Stimulated activated CD8-positive, alpha-beta memory T cell treated with anti-CD3 and anti-CD28 coated beads, Interleukin-7, amount 100 ng/mL, for 24 hours (primary cell): Measurements from ENCODE around the gene ADAM22.
"Not testable (repeated sequence)": the region's sequence is repeated elsewhere in the genome, so short reads cannot be mapped to it uniquely, and the experiment has no call there.

Source experiments
- DNase-seq: peaks from one replicate; pipeline ENCODE4 v3.0.0-alpha.2; 2020; ENCODE audit warnings: low read depth

Gene ADAM22, protein sequence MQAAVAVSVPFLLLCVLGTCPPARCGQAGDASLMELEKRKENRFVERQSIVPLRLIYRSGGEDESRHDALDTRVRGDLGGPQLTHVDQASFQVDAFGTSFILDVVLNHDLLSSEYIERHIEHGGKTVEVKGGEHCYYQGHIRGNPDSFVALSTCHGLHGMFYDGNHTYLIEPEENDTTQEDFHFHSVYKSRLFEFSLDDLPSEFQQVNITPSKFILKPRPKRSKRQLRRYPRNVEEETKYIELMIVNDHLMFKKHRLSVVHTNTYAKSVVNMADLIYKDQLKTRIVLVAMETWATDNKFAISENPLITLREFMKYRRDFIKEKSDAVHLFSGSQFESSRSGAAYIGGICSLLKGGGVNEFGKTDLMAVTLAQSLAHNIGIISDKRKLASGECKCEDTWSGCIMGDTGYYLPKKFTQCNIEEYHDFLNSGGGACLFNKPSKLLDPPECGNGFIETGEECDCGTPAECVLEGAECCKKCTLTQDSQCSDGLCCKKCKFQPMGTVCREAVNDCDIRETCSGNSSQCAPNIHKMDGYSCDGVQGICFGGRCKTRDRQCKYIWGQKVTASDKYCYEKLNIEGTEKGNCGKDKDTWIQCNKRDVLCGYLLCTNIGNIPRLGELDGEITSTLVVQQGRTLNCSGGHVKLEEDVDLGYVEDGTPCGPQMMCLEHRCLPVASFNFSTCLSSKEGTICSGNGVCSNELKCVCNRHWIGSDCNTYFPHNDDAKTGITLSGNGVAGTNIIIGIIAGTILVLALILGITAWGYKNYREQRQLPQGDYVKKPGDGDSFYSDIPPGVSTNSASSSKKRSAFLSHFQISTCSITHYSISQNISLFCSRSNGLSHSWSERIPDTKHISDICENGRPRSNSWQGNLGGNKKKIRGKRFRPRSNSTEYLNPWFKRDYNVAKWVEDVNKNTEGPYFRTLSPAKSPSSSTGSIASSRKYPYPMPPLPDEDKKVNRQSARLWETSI

DNA sequence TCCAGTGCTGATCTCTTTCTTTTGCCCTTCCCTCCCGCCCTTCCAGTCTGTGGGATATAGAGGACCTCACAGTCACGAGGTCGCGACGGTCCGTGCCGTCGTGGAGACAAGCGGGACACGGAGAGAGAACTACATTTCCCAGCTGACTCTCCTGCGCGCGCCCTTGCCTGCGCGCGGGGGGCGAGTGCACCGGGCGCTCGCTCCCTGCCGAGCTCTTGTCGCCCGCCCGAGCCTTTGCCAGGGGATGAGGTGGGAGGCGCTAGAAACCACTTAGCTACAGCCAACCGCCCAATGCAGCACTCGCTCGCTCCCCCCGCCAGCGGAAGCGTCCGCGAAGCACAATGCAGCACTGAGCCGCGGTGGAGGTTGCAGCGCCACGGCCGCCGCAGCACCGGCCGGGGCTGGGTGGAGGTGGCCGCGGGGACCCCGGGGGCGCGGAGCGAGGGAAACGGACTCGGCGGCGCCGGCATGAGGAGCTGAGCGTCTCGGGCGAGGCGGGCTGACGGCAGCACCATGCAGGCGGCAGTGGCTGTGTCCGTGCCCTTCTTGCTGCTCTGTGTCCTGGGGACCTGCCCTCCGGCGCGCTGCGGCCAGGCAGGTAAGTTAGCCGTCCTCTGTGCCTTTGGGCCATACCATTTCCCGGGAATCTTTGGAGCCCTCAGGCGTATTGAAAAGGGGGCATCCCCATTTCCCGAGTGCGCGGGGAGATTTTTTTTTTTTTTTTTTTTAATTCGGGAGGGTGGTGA, at the start of gene ADAM22:
TSS of gene ADAM22 (plus strand) at position 299 of the 746 bp plus-strand sequence. CDS start at position 514, 215 bp downstream.
- DNase-seq: peak; percentile 66

DNA sequence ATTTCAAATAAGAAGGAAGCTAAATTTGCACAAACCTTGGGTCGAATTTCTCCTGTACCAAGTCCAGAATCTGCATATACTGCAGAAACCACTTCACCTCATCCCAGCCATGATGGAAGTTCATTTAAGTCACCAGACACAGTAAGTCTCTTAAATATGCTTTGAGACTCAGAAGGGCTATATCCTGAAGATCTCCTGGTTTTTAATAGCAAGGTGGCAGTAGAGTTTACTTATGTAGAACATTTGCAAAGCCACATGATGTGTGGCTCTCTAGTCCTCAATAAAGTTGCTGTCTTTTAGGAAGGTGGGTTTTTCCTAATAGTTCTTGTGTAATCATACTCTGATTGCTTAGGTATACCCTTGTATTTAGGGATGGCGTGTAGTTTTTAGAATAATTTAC, 49.0 kb upstream of the ADAM22 start:
- DNase-seq: no peak

DNA sequence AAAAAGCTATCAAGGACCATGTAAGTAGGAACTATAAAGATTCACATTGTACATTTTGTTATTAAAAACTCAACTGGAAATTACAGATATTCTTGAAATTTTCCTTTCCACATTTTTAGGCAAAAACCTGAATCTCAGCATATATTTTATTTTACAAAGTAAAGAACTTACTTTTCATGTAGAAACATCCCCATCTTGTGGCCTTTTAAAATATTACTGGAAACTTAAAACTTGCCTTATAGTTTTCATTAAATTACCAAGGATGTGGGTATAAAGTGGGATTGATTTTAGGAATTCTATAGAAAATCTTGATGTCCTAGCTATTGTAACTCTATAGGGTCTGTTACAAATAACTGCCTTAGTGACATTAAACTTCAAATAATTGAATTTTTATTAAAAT, 47.2 kb upstream of the ADAM22 start:
- no peak for DNase-seq

DNA sequence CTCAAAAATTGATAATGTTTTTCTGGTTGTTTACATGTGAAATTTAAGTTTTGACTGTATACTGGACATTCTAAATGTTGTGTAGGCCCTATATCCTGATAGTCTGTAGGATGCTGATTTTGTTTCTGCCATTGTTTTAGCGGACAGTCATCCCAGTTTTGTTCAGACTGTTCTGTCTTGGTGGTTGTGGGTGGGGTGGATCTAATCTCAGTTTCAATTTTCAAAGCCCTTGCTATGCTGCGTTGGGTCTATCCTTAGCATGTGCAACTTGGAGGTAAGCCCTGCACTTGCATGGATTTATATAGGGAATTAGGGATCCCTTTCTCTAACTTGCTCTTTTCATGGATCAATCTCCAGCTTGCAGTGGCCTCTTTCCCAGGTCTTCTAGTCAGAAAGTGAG, 38.7 kb upstream of the ADAM22 start:
- no peak for DNase-seq

DNA sequence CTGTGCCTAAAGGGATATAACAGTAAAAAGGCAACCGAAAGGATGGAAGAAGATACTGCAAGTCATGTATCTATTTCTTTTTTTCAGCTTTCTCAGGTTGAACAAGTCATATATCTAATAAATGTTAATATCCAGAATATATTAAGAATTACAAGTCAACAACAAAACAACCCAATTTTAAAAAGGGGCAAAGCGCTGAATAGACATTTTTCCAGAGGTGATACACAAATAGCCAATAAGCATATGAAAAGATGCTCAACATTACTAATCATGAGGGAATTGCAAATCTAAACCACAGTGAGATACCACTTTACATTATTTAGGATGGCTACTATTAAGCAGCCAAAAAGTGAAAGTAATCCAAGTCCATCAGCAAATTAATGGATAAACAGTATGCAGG, 34.8 kb upstream of the ADAM22 start:
- DNase-seq: no peak

DNA sequence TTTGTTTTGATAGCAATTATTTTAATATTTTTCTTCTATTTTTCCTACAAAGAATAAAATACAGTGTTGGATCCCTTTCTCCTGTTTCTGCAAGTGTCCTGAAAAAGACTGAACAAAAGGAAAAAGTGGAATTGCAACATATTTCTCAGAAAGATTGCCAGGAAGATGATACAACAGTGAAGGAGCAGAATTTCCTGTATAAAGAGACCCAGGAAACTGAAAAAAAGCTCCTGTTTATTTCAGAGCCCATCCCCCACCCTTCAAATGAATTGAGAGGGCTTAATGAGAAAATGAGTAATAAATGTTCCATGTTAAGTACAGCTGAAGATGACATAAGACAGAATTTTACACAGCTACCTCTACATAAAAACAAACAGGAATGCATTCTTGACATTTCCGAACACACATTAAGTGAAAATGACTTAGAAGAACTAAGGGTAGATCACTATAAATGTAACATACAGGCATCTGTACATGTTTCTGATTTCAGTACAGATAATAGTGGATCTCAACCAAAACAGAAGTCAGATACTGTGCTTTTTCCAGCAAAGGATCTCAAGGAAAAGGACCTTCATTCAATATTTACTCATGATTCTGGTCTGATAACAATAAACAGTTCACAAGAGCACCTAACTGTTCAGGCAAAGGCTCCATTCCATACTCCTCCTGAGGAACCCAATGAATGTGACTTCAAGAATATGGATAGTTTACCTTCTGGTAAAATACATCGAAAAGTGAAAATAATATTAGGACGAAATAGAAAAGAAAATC, 26.7 kb upstream of the ADAM22 start:
- not testable (repeated sequence) for DNase-seq

DNA sequence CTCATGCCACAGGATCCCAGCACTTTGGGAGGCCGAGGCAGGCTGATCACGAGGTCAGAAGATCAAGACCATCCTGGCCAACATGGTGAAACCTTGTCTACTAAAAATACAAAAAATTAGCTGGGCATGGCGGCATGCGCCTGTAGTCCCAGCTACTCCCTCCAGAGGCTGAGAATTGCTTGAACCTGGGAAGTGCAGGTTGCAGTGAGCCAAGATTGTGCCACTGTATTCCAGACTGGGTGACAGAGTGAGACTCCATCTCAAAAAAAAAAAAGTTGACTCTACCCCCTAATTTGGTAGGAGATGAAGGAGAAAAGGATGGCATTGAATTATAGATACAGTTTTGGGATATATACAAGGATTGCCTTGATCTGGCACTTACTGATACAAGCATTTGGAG, 25.2 kb upstream of the ADAM22 start:
- DNase-seq: not testable (repeated sequence)

DNA sequence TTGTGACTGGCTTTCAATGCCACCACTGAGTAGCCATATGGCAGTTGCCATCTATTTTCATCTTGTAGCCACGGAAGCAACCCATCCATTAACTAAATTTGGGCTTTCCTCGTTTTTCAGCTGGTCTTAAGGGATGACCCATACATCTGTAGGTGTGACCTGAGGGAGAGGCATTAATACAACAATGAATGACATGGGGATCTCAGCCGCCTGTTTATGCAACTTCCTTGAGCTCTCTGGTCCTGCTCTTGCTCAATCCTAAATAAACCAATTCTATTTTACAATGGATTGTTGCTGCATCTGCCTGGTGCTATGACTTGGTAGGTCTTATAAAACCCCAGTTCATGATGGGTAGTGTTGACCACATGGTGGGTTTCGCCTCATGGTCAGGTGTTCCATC, 21.9 kb upstream of the ADAM22 start:
- no peak for DNase-seq

DNA sequence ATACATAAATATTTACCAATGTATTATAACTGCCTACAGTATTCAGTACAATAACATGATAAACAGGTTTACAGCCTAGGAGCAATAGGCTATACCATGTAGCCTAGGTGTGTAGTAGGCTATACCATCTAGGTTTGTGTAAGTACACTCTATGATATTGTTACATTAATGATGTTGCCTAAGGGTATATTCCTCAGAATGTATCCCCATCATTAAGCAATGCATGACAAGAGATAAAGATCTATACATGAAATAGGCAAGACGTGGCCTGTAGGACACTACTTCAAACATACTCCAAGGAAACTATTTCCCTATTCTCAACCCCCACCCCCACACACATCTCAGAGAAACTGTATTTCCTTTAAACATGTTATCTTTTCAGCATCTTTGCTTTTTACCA, 15.3 kb upstream of the ADAM22 start:
- DNase-seq: no peak

DNA sequence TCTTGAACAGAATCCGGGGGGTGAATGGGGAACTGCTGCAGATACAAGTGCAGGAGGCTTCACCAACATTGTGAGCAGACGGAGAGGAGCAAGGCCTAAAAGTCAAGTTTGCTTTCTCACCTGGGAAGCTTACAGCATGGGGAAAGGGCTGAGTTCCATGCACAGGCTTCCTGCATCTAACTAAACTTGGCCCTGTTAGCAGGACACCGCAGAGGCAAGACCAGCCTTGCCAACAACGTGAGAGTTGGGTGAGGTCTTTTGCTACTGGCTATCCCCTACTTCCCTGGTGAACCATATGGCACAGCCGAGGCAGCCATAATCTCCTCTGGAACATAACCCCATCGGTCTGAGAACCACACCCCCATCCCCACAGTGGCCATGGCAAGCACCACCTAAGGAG, 14.2 kb upstream of the ADAM22 start:
- no peak for DNase-seq

DNA sequence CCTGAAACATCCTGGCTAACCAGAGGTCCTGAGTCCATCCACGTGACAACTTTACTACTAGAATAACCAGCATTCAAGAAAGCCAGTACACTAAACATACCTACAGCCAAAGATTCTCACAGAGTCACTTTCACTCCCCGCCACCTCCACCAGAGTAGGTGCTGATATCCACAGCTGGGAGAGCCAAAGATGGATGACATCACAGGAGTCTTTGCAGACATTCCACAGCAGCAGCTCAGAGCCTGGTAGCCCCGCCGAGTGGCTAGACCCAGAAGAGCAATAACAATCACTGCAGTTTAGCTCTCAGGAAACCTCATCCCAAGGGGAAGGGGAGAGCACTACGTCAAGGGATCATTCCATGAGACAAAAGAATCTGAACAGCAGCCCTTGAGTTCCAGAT, 13.5 kb upstream of the ADAM22 start:
- DNase-seq: no peak

DNA sequence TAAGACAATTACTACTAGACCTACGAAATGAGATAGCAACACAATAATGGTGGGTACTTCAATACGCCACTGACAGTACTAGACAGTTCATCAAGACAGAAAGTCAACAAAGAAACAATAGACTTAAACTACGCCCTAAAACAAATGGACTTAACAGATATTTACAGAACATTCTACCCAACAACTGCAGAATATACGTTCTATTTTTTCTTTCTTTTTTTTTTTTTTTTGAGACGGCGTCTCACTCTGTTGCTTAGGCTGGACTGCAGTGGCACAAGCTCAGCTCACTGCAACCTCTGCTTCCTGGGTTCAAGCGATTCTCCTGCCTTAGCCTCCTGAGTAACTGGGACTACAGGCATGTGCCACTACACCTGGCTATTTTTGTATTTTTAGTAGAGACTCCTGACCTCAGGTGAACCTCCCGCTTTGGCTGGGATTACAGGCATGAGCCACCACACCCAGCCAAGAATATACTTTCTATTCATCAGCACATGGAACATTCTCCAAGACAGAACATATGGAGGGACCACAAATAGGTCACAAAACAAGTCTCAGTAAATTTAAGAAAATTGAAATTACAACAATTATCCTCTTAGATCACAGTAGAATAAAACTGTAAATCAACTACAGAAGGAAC, 11.2 kb upstream of the ADAM22 start:
- not testable (repeated sequence) for DNase-seq

DNA sequence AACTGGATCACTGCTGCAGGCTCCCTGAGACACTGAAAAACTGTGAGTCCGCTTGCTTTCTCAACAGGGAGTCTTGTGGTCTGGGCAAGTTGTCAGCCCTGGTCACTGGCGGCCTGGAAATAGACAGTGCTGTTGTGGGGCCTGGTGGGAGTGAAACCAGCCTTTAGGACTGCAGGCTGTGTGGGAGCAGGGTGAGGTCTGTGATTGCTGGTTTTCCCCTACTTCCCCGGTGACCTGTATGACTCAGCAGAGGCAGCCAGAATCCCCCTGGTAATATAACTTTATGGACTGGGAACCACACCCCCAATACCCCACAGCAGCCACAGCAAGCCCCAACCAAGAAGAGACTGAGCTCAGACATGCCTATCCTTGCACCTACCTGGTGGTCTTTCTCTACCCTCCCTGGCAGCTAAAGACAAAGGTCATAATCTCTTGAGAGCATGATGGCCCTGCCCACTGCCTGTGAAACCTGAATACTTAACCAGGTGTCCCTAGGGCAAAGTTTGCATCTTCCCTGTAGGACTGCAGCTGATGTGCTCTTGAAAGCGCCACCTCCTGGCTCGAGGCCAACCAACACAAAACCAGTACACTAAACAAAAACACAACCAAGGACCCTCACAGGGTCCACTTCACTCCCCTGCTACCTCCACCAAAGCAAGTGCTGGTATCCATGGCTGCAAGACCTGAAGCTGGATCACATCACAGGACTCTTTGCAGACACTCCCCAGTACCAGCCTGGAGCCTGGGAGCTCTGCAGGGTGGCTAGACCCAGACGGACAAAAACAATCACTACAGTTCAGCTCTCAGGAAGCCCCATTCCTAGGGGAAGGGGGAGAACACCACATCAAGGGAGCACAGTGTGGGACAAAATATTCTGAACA, 7.2 kb upstream of the ADAM22 start:
- no peak for DNase-seq

DNA sequence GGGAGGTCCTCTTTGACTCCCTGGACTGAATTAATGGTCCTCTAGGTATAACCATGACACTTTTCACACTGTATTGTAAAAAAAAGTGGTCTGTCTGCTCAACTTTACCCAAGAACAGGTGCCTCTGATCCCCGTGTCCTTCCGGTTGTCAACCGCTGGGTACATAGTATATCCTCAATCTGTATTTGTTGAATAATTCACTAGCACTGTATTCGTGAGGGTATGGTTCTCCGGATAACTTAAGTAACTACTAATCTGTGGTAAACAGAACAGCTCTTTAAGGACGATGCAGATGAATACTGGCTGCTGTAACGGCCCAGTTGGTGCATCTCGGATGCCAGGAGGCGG, 472 bp upstream of the ADAM22 start:
- DNase-seq: no peak

DNA sequence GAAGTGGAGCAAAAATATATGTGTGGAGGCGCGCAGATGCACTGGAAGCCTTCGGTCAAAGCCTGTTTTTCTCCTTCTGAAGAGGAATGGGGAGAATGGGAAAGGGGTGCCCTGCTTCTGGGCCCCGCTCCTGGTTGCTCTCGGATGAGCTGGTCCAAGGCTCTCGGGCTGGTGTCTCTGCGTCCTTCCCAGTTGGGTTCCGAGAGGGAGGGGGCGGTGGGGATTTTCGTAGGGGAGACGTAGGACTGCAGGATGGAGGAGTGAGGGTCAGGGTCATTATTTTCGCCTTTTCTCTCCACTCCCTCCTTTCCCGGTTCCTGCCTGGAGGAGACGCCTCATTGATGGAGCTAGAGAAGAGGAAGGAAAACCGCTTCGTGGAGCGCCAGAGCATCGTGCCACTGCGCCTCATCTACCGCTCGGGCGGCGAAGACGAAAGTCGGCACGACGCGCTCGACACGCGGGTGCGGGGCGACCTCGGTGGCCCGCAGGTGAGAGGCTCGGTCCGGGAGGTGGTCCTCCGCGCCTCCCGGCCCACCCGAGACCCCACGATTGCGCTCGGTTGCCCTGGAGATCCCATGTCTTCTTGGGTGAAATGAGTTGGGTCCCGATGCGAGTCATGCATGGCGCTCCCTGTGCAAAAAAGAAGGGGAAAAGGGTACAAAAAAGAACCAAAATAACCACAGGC, 790 bp downstream of the ADAM22 start:
- DNase-seq: no peak

DNA sequence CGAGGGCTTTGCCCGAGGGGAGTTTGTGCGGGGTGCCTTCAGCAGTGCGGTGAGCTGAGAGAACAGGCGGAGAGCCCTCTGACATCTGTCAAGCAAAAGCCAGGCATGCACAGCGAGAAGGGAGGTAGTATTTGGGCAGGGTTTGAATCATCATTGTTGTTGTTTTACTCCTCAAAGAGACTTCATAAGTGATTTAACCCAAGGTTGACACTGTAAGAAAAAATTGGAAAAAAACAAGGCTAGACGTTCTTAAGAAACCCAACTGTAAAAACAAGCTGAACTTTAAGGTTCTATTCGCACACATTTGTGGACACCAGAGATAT, 1.3 kb downstream of the ADAM22 start:
- DNase-seq: no peak

DNA sequence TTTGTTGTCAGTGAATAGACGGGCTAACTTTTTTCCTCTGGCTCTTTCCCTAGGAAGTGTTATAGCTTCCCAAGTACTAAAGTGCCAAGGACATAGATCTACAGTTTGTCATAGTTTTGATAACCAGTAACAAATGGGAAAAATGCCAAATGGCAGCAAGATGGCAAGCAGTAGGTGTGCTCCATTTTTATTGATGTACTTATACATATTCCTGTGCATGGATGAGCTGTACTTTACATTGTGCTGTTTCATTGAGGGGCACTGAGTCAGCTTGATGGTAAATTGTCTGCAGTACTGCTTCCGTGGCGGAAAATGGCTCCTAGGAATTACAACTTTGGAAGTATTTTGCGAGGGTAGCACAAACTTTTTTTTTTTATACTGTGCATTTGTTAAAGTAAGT, 7.1 kb downstream of the ADAM22 start:
- DNase-seq: no peak

DNA sequence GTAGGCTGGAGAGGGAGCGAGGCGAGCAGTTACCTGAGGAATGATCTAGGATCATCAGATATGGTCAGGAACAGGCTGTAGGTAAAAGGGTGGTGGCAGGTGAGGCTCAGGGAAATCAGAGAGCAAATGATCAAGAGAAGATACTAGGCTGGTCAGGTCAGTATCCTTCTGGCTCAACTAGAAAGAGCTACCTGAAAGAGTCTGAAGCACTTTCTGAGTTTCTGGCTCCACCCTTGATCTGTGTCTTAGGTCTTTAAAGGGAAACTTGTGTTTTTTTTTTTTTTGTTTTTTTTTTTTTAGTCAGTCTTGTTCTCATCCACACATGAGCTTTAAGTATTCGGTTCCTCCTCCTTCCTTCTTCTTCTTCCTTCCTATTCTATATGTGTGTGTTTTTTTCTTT, 10.5 kb downstream of the ADAM22 start:
- DNase-seq: no peak

DNA sequence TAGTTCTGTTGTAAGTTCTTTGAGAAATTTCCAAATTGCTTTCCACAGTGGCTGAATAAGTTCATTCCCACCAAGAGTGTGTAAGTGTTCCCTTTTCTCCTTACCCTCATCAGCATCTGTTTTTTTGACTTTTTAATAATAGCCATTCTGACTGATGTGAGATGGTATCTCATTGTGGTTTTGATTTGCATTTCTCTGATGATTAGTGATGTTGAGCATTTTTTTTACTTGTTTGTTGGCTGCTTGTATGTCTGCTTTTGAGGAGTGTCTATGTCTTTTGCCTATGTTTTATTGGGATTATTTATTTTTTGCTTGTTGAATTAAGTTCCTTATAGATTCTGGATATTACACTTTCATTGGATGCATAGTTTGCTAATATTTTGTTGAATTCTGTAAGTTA, 11.9 kb downstream of the ADAM22 start:
- DNase-seq: not testable (repeated sequence)

DNA sequence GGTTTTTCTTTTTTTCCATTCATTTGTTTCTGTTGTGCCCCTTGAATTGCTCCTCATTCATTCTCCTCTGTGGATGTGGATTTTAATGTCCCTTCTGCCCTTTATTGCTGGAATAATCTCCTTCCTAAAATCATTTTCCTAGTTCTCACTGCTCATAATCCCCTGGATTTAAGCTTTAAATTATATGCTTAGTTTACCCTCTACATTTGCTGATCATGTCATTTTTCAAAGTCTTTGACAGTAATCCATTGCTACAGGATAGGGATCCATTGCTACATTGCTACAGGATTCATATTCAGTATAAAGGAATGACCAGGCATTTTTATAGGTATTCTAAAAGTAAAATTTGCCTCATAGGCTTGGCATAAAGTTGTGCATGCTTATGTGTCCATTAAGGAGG, 14.3 kb downstream of the ADAM22 start:
- no peak for DNase-seq
